Liver (tissue), 9 donors: ENCODE measurements around the gene HEPACAM. TPM values are rescaled to one million over a fixed set of nuclear protein-coding genes. Genes with fewer than 3 reads are reported as not detected.

Experiments
- DNase-seq: peaks from one replicate; pipeline ENCODE4 v3.0.0-alpha.2; 2017; ENCODE audit warnings: low spot score
- H3K27ac ChIP-seq, 2 donors: one replicate each; pipeline ENCODE4 v1.7.0; 2013; ENCODE audit warnings: inconsistent platforms in 2 of 2, low read length in 2 of 2, control low read depth in 1 of 2, low read depth in 1 of 2, mild to moderate bottlenecking in 1 of 2
- H3K27me3 ChIP-seq, 4 donors: one replicate each; pipeline versions ENCODE4 v1.6.1 to v1.7.0; 2013; ENCODE audit warnings: low read length in 3 of 4, inconsistent platforms in 1 of 4, mild to moderate bottlenecking in 1 of 4, moderate library complexity in 1 of 4; ENCODE audit not compliant: control insufficient read depth in 4 of 4, insufficient read depth in 4 of 4
- H3K36me3 ChIP-seq, 4 donors: one replicate each; pipeline versions ENCODE4 v1.6.1 to v1.7.0; 2013; ENCODE audit warnings: low read length in 3 of 4, mild to moderate bottlenecking in 3 of 4, low read depth in 1 of 4, moderate library complexity in 1 of 4; ENCODE audit not compliant: control insufficient read depth in 4 of 4, insufficient read depth in 3 of 4
- H3K4me1 ChIP-seq, 4 donors: one replicate each; pipeline versions ENCODE4 v1.6.1 to v1.7.0; 2013; ENCODE audit warnings: low read length in 3 of 4, mild to moderate bottlenecking in 3 of 4, moderate library complexity in 1 of 4; ENCODE audit not compliant: control insufficient read depth in 4 of 4, insufficient read depth in 4 of 4
- H3K4me3 ChIP-seq, 3 donors: one replicate each; pipeline versions ENCODE4 v1.6.1 to v1.7.0; 2013; ENCODE audit warnings: low read length in 3 of 3, control low read depth in 1 of 3, low read depth in 1 of 3, mild to moderate bottlenecking in 1 of 3
- H3K9ac ChIP-seq, 2 donors: one replicate each; pipeline ENCODE4 v1.7.0; 2013; ENCODE audit warnings: low read length in 2 of 2, mild to moderate bottlenecking in 2 of 2, moderate library complexity in 2 of 2, control low read depth in 1 of 2, low read depth in 1 of 2
- H3K9me3 ChIP-seq, 4 donors: one replicate each; pipeline versions ENCODE4 v1.6.1 to v1.7.0; 2013; ENCODE audit warnings: low read length in 3 of 4; ENCODE audit not compliant: control insufficient read depth in 4 of 4
- CTCF ChIP-seq: fragments of 150-350 bp; IDR thresholded peaks from 2 replicates; pipeline ENCODE4 v1.5.1; 2017; ENCODE audit warnings: improper control_type of control experiment, low read depth, low read length; ENCODE audit not compliant: missing input control
- FOXA1 ChIP-seq: IDR thresholded peaks from 2 replicates; pipeline ENCODE4 v1.6.1; 2016; ENCODE audit warnings: antibody characterized with exemption
- FOXA2 ChIP-seq: IDR thresholded peaks from 2 replicates; pipeline ENCODE4 v1.6.1; 2016; ENCODE audit warnings: antibody characterized with exemption
- GABPA ChIP-seq, 2 donors: IDR thresholded peaks in 1 of 2; conservative IDR thresholded peaks in 1 of 2; 2 replicates each; pipeline ENCODE4 v1.6.1; 2016; ENCODE audit warnings: antibody characterized with exemption in 2 of 2, mild to moderate bottlenecking in 1 of 2, moderate library complexity in 1 of 2
- HNF4A ChIP-seq, 2 donors: conservative IDR thresholded peaks; 2 replicates each; pipeline ENCODE4 v1.6.1; 2016; ENCODE audit warnings: antibody characterized with exemption in 2 of 2, mild to moderate bottlenecking in 2 of 2
- HNF4G ChIP-seq: IDR thresholded peaks from 2 replicates; pipeline ENCODE4 v1.6.1; 2016; ENCODE audit warnings: antibody characterized with exemption
- JUND ChIP-seq, 2 donors: IDR thresholded peaks; 2 replicates each; pipeline ENCODE4 v1.6.1; 2016; ENCODE audit warnings: antibody characterized with exemption in 2 of 2
- MAX ChIP-seq: IDR thresholded peaks from 2 replicates; pipeline ENCODE4 v1.6.1; 2016; ENCODE audit warnings: antibody characterized with exemption
- NR2F2 ChIP-seq: IDR thresholded peaks from 2 replicates; pipeline ENCODE4 v1.6.1; 2016; ENCODE audit warnings: antibody characterized with exemption
- RAD21 ChIP-seq, 2 donors: IDR thresholded peaks; 2 replicates each; pipeline ENCODE4 v1.6.1; 2016; ENCODE audit warnings: antibody characterized with exemption in 2 of 2, mild to moderate bottlenecking in 2 of 2
- REST ChIP-seq: IDR thresholded peaks from 2 replicates; pipeline ENCODE4 v1.6.1; 2016; ENCODE audit warnings: antibody characterized with exemption, mild to moderate bottlenecking
- SP1 ChIP-seq: IDR thresholded peaks from 2 replicates; pipeline ENCODE4 v1.6.1; 2018; ENCODE audit warnings: antibody characterized with exemption, mild to moderate bottlenecking
- TAF1 ChIP-seq: conservative IDR thresholded peaks from 2 replicates; pipeline ENCODE4 v1.6.1; 2016; ENCODE audit warnings: antibody characterized with exemption, mild to moderate bottlenecking
- YY1 ChIP-seq: IDR thresholded peaks from 2 replicates; pipeline ENCODE4 v1.6.1; 2016; ENCODE audit warnings: antibody characterized with exemption, mild to moderate bottlenecking
- ZBTB33 ChIP-seq: IDR thresholded peaks from 2 replicates; pipeline ENCODE4 v1.6.1; 2016; ENCODE audit warnings: antibody characterized with exemption
- WGBS: extraction: QIAGEN DNeasy Blood & Tissue Kit; methylation state at CpG from one replicate; pipeline ENCODE4 v1.1.7; 2013; 5-methylcytosine and 5-hydroxymethylcytosine counted together
- polyA plus RNA-seq, 2 donors: library from polyadenylated mRNA; stranded (reverse) in 1 of 2; unstranded in 1 of 2; fragments of 200-250 nt in 1 of 2; fragments of >200 nt in 1 of 2; fragmentation: Nextera tagmentation in 1 of 2; extraction: Ambion mirVana in 1 of 2; gene quantifications; one replicate each; pipeline versions ENCODE4 v1.2.1 to v1.2.3, GENCODE V29; 2013 to 2015
- total RNA-seq, 2 donors: library from RNA; depleted of rRNA; stranded (reverse); fragments of >200 nt; gene quantifications; one replicate each; pipeline ENCODE4 v1.2.3, GENCODE V29; 2014
- donor health status: healthy.
- donor health status: healthy.
- donor health status: healthy.
- donor health status: healthy.
- donor health status: healthy.

Gene HEPACAM
- total and polyA plus RNA-seq, 4 donors = 0.79 to 7.1 (median 3.3) TPM; not detected in 1

- H3K9ac ChIP-seq = no peak overlapping the region
- no peak for DNase-seq
- TF ChIP-seq RAD21 (IDR thresholded peaks at IDR 0.05) = no peak
- no peak for TF ChIP-seq HNF4A (conservative IDR thresholded peaks at IDR 0.05)
- no peak for TF ChIP-seq CTCF
- no peak for TF ChIP-seq HNF4G
- TF ChIP-seq REST = no peak
- TF ChIP-seq YY1 = no peak
- no peak for TF ChIP-seq SP1
- TF ChIP-seq FOXA1 = no peak
- TF ChIP-seq FOXA2 = no peak
- WGBS = 92% methylated on average over 5 of the region's 5 CpGs
- H3K27me3 ChIP-seq = no peaks in the 10 kb centered on the region
- no peaks in the 10 kb centered on the region for H3K9me3 ChIP-seq
- no peak overlapping the region for H3K27ac ChIP-seq
- H3K4me3 ChIP-seq = no peak overlapping the region
- no peaks in the 10 kb centered on the region for H3K36me3 ChIP-seq
- H3K4me1 ChIP-seq = peaks cover 2 to 24% (median 15%) of the 10 kb centered on the region in 4 donors
Measured at GRCh38 chr11:124920356-124920755, 15.5 kb downstream of the HEPACAM start.

GRCh38 chr11:124919898-124920297 is 15.9 kb downstream of the HEPACAM start:
- 92% methylated on average over 2 of the region's 2 CpGs for WGBS
- DNase-seq = no peak
- Histone ChIP-seq H3K27ac (no peak overlapping the region), H3K4me1 (peaks cover 2 to 24% (median 15%) of the 10 kb centered on the region in 4 donors), H3K9ac (no peak overlapping the region), H3K36me3 (no peaks in the 10 kb centered on the region), H3K4me3 (no peak overlapping the region), H3K9me3 (no peaks in the 10 kb centered on the region), H3K27me3 (no peaks in the 10 kb centered on the region)
- TF ChIP-seq NR2F2 (no peak), MAX (no peak), TAF1 (no peak), ZBTB33 (no peak), GABPA (IDR thresholded peaks at IDR 0.05 in 1 of 2, conservative IDR thresholded peaks at IDR 0.05 in 1 of 2) (no peak), FOXA1 (no peak), JUND (IDR thresholded peaks at IDR 0.05) (no peak)
